DOHH2 (cell line): ENCODE measurements around the gene ARFGAP2.

Source experiments
- H3F3A ChIP-seq: fragments of 200-600 bp; sonication (generic), shearing (Covaris generic); 2 replicates; pipeline ENCODE4 v1.6.0; 2016; ENCODE audit warnings: antibody characterized with exemption, mild to moderate bottlenecking; ENCODE audit not compliant: control insufficient read depth, insufficient read depth
- H3K27ac ChIP-seq: fragments of 200-600 bp; sonication (generic); 2 replicates; pipeline ENCODE4 v1.5.1; 2014; ENCODE audit warnings: low read depth, mild to moderate bottlenecking, low read length, moderate library complexity
- H3K27me3 ChIP-seq: fragments of 200-600 bp; sonication (generic); 2 replicates; pipeline ENCODE4 v1.6.1; 2014; ENCODE audit warnings: mild to moderate bottlenecking, low read length, mixed read lengths; ENCODE audit not compliant: control insufficient read depth
- H3K36me3 ChIP-seq: fragments of 200-600 bp; sonication (generic); 2 replicates; pipeline ENCODE4 v1.6.1; 2014; ENCODE audit warnings: mild to moderate bottlenecking, low read length, moderate library complexity, mixed read lengths; ENCODE audit not compliant: control insufficient read depth
- H3K4me1 ChIP-seq: fragments of 200-600 bp; sonication (generic); 2 replicates; pipeline ENCODE4 v1.6.1; 2014; ENCODE audit warnings: mild to moderate bottlenecking, low read length, mixed read lengths; ENCODE audit not compliant: control insufficient read depth
- H3K4me2 ChIP-seq: fragments of 200-600 bp; sonication (generic); 2 replicates; pipeline ENCODE4 v1.6.0; 2014; ENCODE audit warnings: mild to moderate bottlenecking, low read length, moderate library complexity
- H3K4me3 ChIP-seq: fragments of 200-600 bp; sonication (generic); 2 replicates; pipeline ENCODE4 v1.5.1; 2014; ENCODE audit warnings: mild to moderate bottlenecking, low read length, mixed read lengths
- H3K79me2 ChIP-seq: fragments of 200-600 bp; sonication (generic); 2 replicates; pipeline ENCODE4 v1.6.1; 2014; ENCODE audit warnings: mild to moderate bottlenecking, low read length, mixed read lengths; ENCODE audit not compliant: control insufficient read depth
- H3K9me2 ChIP-seq: fragments of 200-600 bp; sonication (generic); replicated peaks from 2 replicates; pipeline ENCODE4 v1.6.1; 2014; ENCODE audit warnings: mild to moderate bottlenecking, low read length, mixed read lengths; ENCODE audit not compliant: control insufficient read depth
- H3K9me3 ChIP-seq: fragments of 200-600 bp; sonication (generic); 2 replicates; pipeline ENCODE4 v1.6.1; 2014; ENCODE audit warnings: antibody characterized with exemption, low read length, mixed read lengths; ENCODE audit not compliant: control insufficient read depth, insufficient read depth
- H4K20me1 ChIP-seq: fragments of 200-600 bp; sonication (generic); 2 replicates; pipeline ENCODE4 v1.6.0; 2014; ENCODE audit warnings: low read depth, mild to moderate bottlenecking, antibody characterized with exemption, low read length, moderate library complexity; ENCODE audit not compliant: control insufficient read depth, insufficient read depth
- CTCF ChIP-seq: fragments of 200-600 bp; sonication (generic); IDR thresholded peaks from one replicate; pipeline ENCODE4 v1.5.1; 2014; ENCODE audit warnings: antibody characterized with exemption, mild to moderate bottlenecking, low read depth, low read length; ENCODE audit not compliant: poor library complexity, severe bottlenecking
- EZH2phosphoT487 ChIP-seq: fragments of 200-600 bp; sonication (generic); IDR thresholded peaks from 2 replicates; pipeline ENCODE4 v1.6.1; 2017; ENCODE audit warnings: borderline replicate concordance, mild to moderate bottlenecking, antibody characterized with exemption, low read length, moderate library complexity, mixed read lengths

Gene ARFGAP2

GRCh38 chr11:47186700-47187695 lies 10.3 kb upstream of the ARFGAP2 start:
- H3K4me1 ChIP-seq, result peaks cover 19% of the 10 kb centered on the region
- H3K4me2 ChIP-seq, result peak overlapping the region; percentile 79
- TF ChIP-seq CTCF (peak; percentile 48), EZH2phosphoT487 (no peak; the same call in 1 of the 2 replicates)

GRCh38 chr11:47186076-47186699 lies 9.5 kb upstream of the ARFGAP2 start, which contains the start of gene PACSIN3:
TSS of gene PACSIN3 (minus strand) at chr11:47186434. CDS start at chr11:47182727, 3,707 bp downstream.
- H3K4me1 ChIP-seq, result peaks cover 19% of the 10 kb centered on the region
- no peaks in the 10 kb centered on the region for H3K36me3 ChIP-seq
- no peaks in the 10 kb centered on the region for H4K20me1 ChIP-seq
- no peak for TF ChIP-seq CTCF
- no peak; the same call in 1 of the 2 replicates for TF ChIP-seq EZH2phosphoT487
- H3F3A ChIP-seq, result no peaks in the 10 kb centered on the region
- no peaks in the 10 kb centered on the region for H3K9me3 ChIP-seq
- peak within 1 kb of the TSS; percentile 79 for H3K4me2 ChIP-seq
- H3K27me3 ChIP-seq, result peaks cover 37% of the 10 kb centered on the region
- H3K4me3 ChIP-seq, result peak within 1 kb of the TSS; percentile 70
- no peaks in the 10 kb centered on the region for H3K9me2 ChIP-seq
- H3K27ac ChIP-seq, result no peak within 1 kb of the TSS
- H3K79me2 ChIP-seq, result no peaks in the 10 kb centered on the region

More at GRCh38 chr11:47186700-47187695, 10.3 kb upstream of the ARFGAP2 start:
- Histone ChIP-seq H3K79me2 (no peaks in the 10 kb centered on the region), H3K27ac (no peak overlapping the region), H3K27me3 (peaks cover 37% of the 10 kb centered on the region), H3K9me2 (no peaks in the 10 kb centered on the region), H4K20me1 (no peaks in the 10 kb centered on the region), H3K36me3 (no peaks in the 10 kb centered on the region), H3K4me3 (peak overlapping the region; percentile 70), H3F3A (no peaks in the 10 kb centered on the region), H3K9me3 (no peaks in the 10 kb centered on the region)

- H3K4me1 ChIP-seq, result peaks cover 19% of the 10 kb centered on the region
- TF ChIP-seq EZH2phosphoT487 (no peak), CTCF (no peak)
- no peak overlapping the region for H3K27ac ChIP-seq
These were observed 8.8 kb upstream of the ARFGAP2 start for GRCh38 chr11:47185305-47186075.

More at GRCh38 chr11:47185305-47186075, 8.8 kb upstream of the ARFGAP2 start:
- Histone ChIP-seq H3K27me3 (peaks cover 37% of the 10 kb centered on the region), H4K20me1 (no peaks in the 10 kb centered on the region), H3K9me2 (no peaks in the 10 kb centered on the region), H3K36me3 (no peaks in the 10 kb centered on the region), H3K9me3 (no peaks in the 10 kb centered on the region), H3F3A (no peaks in the 10 kb centered on the region), H3K79me2 (no peaks in the 10 kb centered on the region), H3K4me2 (peak overlapping the region; percentile 79), H3K4me3 (peak overlapping the region; percentile 70)
